Activated B cell treated with CpG ODN at 0.5 μM for 24 hours (primary cell): ENCODE results near the gene EXOC7. TPM values are rescaled to one million over a fixed set of nuclear protein-coding genes. Genes with fewer than 3 reads are reported as not detected.
A peak's percentile ranks its signal among the peaks of the same experiment; 100 is the strongest.

ENCODE experiments used
- ATAC-seq: fragments of 200-7000 bp; cut with Tn5 transposase; one replicate; pipeline ENCODE4 v1.10.0; 2021; ENCODE audit warnings: low read depth, mild to moderate bottlenecking, moderate library complexity
- CTCF ChIA-PET: fragments of 350-600 bp; sonication (Branson Sonifier 250); formaldehyde crosslinking; loops from one replicate; lab custom pipeline; 2021; ENCODE audit warnings: antibody characterized with exemption; lab: Charles Lee
- POLR2A ChIA-PET: fragments of 350-600 bp; sonication (Branson Sonifier 250); formaldehyde crosslinking; loops from one replicate; lab custom pipeline; 2021; ENCODE audit warnings: antibody characterized with exemption; lab: Charles Lee
- DNase-seq: peaks from one replicate; pipeline ENCODE4 v3.0.0; 2022
- H3K27ac Mint-ChIP-seq: one replicate; pipeline ENCODE4 v1.8.0; 2020; ENCODE audit warnings: mixed read lengths
- H3K27me3 Mint-ChIP-seq: one replicate; pipeline ENCODE4 v1.8.0; 2021; ENCODE audit warnings: mixed read lengths
- H3K36me3 Mint-ChIP-seq: one replicate; pipeline ENCODE4 v1.8.0; 2021; ENCODE audit warnings: low read depth, mixed read lengths
- H3K4me1 Mint-ChIP-seq: one replicate; pipeline ENCODE4 v1.8.0; 2021; ENCODE audit warnings: mixed read lengths
- H3K4me3 Mint-ChIP-seq: one replicate; pipeline ENCODE4 v1.8.0; 2020; ENCODE audit warnings: mild to moderate bottlenecking, mixed read lengths
- H3K9me3 Mint-ChIP-seq: one replicate; pipeline ENCODE4 v1.8.0; 2020; ENCODE audit warnings: mixed read lengths
- intact Hi-C: fragments of 100-400 bp; cut with micrococcal nuclease; formaldehyde crosslinking; loops from one replicate; pipeline ENCODE4 v1.15.1; 2024
- total RNA-seq: library from RNA; stranded (reverse); gene quantifications from 2 replicates; pipeline ENCODE4 v1.2.3, GENCODE V29; 2022
- TF ChIP-seq, protein P1 (sequence below): fragments of 200-600 bp; IDR thresholded peaks from one replicate; pipeline ENCODE4 v1.8.0; 2022; ENCODE audit warnings: antibody characterized with exemption, mild to moderate bottlenecking

EXOC7 gene
- total RNA-seq, 1 donor from 2014 or later = 146 TPM

GRCh38 chr17:76076765-76077583 lies 26.6 kb downstream of the EXOC7 start:
- CTCF ChIA-PET = no interaction called here
- POLR2A ChIA-PET = interaction anchor here (0.5 to 0.7 kb wide), 3 partner anchors 9 to 211 kb away, joined by 6 to 7 read pairs (median 6); no protein-coding TSS in a partner anchor
- ATAC-seq = peak; percentile 15
- peak overlapping the region; percentile 59 for H3K27ac Mint-ChIP-seq
- H3K9me3 Mint-ChIP-seq = no peaks in the 10 kb centered on the region
- H3K36me3 Mint-ChIP-seq = peaks cover 2% of the 10 kb centered on the region
- H3K27me3 Mint-ChIP-seq = peaks cover 36% of the 10 kb centered on the region
- peak; percentile 40 for DNase-seq
- intact Hi-C loops = no loop called here
- H3K4me1 Mint-ChIP-seq = peaks cover 44% of the 10 kb centered on the region
- TF ChIP-seq, protein P1, sequence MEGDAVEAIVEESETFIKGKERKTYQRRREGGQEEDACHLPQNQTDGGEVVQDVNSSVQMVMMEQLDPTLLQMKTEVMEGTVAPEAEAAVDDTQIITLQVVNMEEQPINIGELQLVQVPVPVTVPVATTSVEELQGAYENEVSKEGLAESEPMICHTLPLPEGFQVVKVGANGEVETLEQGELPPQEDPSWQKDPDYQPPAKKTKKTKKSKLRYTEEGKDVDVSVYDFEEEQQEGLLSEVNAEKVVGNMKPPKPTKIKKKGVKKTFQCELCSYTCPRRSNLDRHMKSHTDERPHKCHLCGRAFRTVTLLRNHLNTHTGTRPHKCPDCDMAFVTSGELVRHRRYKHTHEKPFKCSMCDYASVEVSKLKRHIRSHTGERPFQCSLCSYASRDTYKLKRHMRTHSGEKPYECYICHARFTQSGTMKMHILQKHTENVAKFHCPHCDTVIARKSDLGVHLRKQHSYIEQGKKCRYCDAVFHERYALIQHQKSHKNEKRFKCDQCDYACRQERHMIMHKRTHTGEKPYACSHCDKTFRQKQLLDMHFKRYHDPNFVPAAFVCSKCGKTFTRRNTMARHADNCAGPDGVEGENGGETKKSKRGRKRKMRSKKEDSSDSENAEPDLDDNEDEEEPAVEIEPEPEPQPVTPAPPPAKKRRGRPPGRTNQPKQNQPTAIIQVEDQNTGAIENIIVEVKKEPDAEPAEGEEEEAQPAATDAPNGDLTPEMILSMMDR = no peak
- H3K4me3 Mint-ChIP-seq = peak overlapping the region; percentile 79

DNA sequence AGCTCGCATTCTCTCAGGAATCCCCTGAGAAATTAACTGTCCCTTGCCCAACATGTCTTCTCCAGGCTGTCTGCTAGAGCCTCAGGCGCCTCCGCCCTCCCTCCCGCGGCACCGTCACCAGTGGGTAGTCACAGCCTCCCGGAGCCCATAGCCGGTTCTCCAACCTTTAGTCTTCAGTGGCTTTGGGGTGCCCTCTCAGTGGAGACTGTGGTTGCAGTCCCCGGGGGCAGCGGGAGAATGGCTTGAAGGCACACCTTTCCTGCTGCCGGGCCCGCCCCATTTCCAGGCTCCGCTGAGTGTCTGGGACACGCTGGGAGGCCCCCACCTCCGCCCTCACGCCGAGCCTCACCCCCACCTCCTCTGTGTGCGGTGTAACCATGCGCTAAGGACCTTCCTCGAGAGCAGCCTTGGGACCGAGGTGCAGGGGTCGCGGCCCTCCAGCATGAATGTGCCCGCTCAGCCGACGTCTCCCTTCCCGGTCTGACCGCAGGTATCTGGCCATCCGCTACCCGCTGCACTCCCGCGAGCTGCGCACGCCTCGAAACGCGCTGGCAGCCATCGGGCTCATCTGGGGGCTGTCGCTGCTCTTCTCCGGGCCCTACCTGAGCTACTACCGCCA lies 27.3 kb downstream of the EXOC7 start:
- no peaks in the 10 kb centered on the region for H3K9me3 Mint-ChIP-seq
- POLR2A ChIA-PET = no interaction called here
- no peak overlapping the region for H3K27ac Mint-ChIP-seq
- H3K4me3 Mint-ChIP-seq = peak overlapping the region; percentile 79
- peaks cover 36% of the 10 kb centered on the region for H3K27me3 Mint-ChIP-seq
- H3K36me3 Mint-ChIP-seq = peaks cover 3% of the 10 kb centered on the region
- TF ChIP-seq, protein P1 = no peak
- CTCF ChIA-PET = no interaction called here
- H3K4me1 Mint-ChIP-seq = peaks cover 51% of the 10 kb centered on the region
- no peak for ATAC-seq
- no peak for DNase-seq
- intact Hi-C loops = no loop called here

- peak overlapping the region; percentile 60 for H3K27ac Mint-ChIP-seq
- no peaks in the 10 kb centered on the region for H3K9me3 Mint-ChIP-seq
- ChIA-PET POLR2A (no interaction called here), CTCF (no interaction called here)
- DNase-seq (no peak), ATAC-seq (no peak)
- H3K27me3 Mint-ChIP-seq = peaks cover 36% of the 10 kb centered on the region
- intact Hi-C loops = no loop called here
- peak overlapping the region; percentile 78 for H3K4me3 Mint-ChIP-seq
- H3K36me3 Mint-ChIP-seq = peaks cover 3% of the 10 kb centered on the region
- TF ChIP-seq, protein P1 = no peak
- peaks cover 55% of the 10 kb centered on the region for H3K4me1 Mint-ChIP-seq
Measured at GRCh38 chr17:76075364-76076145, 28.0 kb downstream of the EXOC7 start.

DNA sequence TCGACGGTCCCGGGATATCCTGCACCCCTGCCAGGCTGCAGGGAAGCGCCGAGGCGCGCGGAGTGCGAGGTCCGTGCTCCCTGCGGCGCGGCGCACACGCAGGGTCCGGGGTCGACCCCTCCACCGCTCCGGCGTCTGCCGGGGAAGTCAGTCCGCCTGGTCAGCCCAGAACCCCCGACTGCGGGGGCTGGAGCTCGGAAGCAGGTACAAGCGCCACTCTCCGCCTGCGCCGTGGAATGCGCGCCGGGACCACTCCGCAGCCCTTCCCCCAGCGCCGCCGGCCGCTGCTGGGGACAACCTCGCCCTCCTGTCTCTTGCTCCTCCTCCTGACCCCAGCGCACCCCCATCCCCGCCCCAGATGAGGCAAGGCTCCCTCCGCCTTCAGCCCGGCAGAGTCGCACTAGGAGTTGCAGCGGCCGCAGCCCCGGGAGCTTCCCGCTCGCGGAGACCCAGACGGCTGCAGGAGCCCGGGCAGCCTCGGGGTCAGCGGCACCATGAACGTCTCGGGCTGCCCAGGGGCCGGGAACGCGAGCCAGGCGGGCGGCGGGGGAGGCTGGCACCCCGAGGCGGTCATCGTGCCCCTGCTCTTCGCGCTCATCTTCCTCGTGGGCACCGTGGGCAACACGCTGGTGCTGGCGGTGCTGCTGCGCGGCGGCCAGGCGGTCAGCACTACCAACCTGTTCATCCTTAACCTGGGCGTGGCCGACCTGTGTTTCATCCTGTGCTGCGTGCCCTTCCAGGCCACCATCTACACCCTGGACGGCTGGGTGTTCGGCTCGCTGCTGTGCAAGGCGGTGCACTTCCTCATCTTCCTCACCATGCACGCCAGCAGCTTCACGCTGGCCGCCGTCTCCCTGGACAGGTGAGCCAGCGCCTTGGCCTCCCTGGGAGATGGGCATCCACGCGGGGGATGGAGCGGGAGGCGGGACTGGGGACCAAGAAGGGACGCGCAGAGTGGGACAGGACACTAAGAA lies 28.9 kb downstream of the EXOC7 start, which contains the start of gene GALR2:
GALR2 (plus strand) TSS at position 392 of the 974 bp plus-strand sequence; CDS start at position 495, 103 bp downstream.
- Mint-ChIP-seq H3K4me3 (peak within 1 kb of the TSS; percentile 78), H3K36me3 (peaks cover 8% of the 10 kb centered on the region), H3K27ac (peak within 1 kb of the TSS; percentile 60), H3K27me3 (peaks cover 36% of the 10 kb centered on the region), H3K4me1 (peaks cover 54% of the 10 kb centered on the region), H3K9me3 (no peaks in the 10 kb centered on the region)
- CTCF ChIA-PET = no interaction called here
- no peak for DNase-seq
- intact Hi-C loops = loop anchor here (5.0 kb wide), 1 partner anchor 308 kb away; the partner anchor contains the start of gene SPHK1
- TF ChIP-seq, protein P1 = no peak
- POLR2A ChIA-PET = no interaction called here
- no peak for ATAC-seq
